Lower leg skin (tissue), 4 donors: ENCODE measurements around the gene DIP2C. TPM values are rescaled to one million over a fixed set of nuclear protein-coding genes. Genes with fewer than 3 reads are reported as not detected.

Experiments
- DNase-seq, 2 donors: peaks; one replicate each; pipeline ENCODE4 v3.0.0-alpha.2; 2019; ENCODE audit warnings: low spot score in 2 of 2
- H3K4me3 ChIP-seq: fragments of 200-600 bp; sonication (generic); 2 replicates; pipeline ENCODE4 v1.5.1; 2017; ENCODE audit warnings: mild to moderate bottlenecking, low read depth; ENCODE audit not compliant: poor library complexity, severe bottlenecking
- CTCF ChIP-seq, 3 donors: fragments of 450-650 bp; IDR thresholded peaks; one replicate each; pipeline ENCODE4 v1.5.1; 2016; ENCODE audit warnings: antibody characterized with exemption in 3 of 3, mild to moderate bottlenecking in 3 of 3, moderate library complexity in 2 of 3
- POLR2A ChIP-seq, 2 donors: fragments of 450-650 bp; IDR thresholded peaks; one replicate each; pipeline ENCODE4 v1.6.1; 2016 to 2017; ENCODE audit warnings: antibody characterized with exemption in 2 of 2, mild to moderate bottlenecking in 1 of 2, moderate library complexity in 1 of 2
- WGBS, 2 donors: methylation state at CpG; one replicate each; pipeline ENCODE4 v1.1.5; 2018; 5-methylcytosine and 5-hydroxymethylcytosine counted together
- intact Hi-C: fragments of 100-400 bp; cut with DNase I; formaldehyde crosslinking; loops from one replicate; pipeline ENCODE4 v1.15.0; 2023; ENCODE audit warnings: low total_unique reads
- total RNA-seq, 4 donors: library from RNA; depleted of rRNA; stranded (reverse); fragments of >200 nt; gene quantifications; one replicate each; pipeline ENCODE4 v1.1.0, GENCODE V29; 2016

The DIP2C gene
- total RNA-seq, 4 donors from 2014 or later, result 6.2 to 14.7 (median 10.6) TPM

- DNase-seq, result no peak
- intact Hi-C loops, result no loop called here
- no peak overlapping the region for H3K4me3 ChIP-seq
- WGBS, 2 donors, result 90 to 92% methylated on average over 21 of the region's 21 CpGs
- TF ChIP-seq CTCF (IDR thresholded peaks at IDR 0.05) (no peak), POLR2A (IDR thresholded peaks at IDR 0.05) (no peak)
Measured at GRCh38 chr10:493391-494148, 195.9 kb downstream of the DIP2C start.

GRCh38 chr10:492836-493235, 196.6 kb downstream of the DIP2C start:
- TF ChIP-seq POLR2A (IDR thresholded peaks at IDR 0.05) (no peak), CTCF (IDR thresholded peaks at IDR 0.05) (no peak)
- intact Hi-C loops, result no loop called here
- H3K4me3 ChIP-seq, result no peak overlapping the region
- 63 to 78% methylated on average over 10 of the region's 10 CpGs for WGBS, 2 donors
- DNase-seq, result no peak

GRCh38 chr10:491667-492424, 197.6 kb downstream of the DIP2C start:
- DNase-seq, result no peak
- 86 to 88% methylated on average over 12 to 16 of the region's 16 CpGs for WGBS, 2 donors
- no peak overlapping the region for H3K4me3 ChIP-seq
- intact Hi-C loops, result no loop called here
- TF ChIP-seq POLR2A (IDR thresholded peaks at IDR 0.05), result no peak
- TF ChIP-seq CTCF (IDR thresholded peaks at IDR 0.05), result no peak

- 39 to 45% methylated on average over 21 to 23 of the region's 23 CpGs for WGBS, 2 donors
- DNase-seq, result peak; percentile 51 to 86
Measured at GRCh38 chr10:490891-491571, 198.4 kb downstream of the DIP2C start.

GRCh38 chr10:490256-490655, 199.2 kb downstream of the DIP2C start:
- WGBS, 2 donors, result 66 to 68% methylated on average over 16 of the region's 16 CpGs
- intact Hi-C loops, result no loop called here
- no peak for TF ChIP-seq CTCF (IDR thresholded peaks at IDR 0.05)
- TF ChIP-seq POLR2A (IDR thresholded peaks at IDR 0.05), result no peak
- no peak overlapping the region for H3K4me3 ChIP-seq
- peak; percentile 63 to 94 for DNase-seq

More at GRCh38 chr10:490891-491571, 198.4 kb downstream of the DIP2C start:
- intact Hi-C loops, result no loop called here
- TF ChIP-seq POLR2A (IDR thresholded peaks at IDR 0.05) (no peak), CTCF (IDR thresholded peaks at IDR 0.05) (no peak)
- no peak overlapping the region for H3K4me3 ChIP-seq
